Measurements from ENCODE around the gene GUCY2F.

DNA sequence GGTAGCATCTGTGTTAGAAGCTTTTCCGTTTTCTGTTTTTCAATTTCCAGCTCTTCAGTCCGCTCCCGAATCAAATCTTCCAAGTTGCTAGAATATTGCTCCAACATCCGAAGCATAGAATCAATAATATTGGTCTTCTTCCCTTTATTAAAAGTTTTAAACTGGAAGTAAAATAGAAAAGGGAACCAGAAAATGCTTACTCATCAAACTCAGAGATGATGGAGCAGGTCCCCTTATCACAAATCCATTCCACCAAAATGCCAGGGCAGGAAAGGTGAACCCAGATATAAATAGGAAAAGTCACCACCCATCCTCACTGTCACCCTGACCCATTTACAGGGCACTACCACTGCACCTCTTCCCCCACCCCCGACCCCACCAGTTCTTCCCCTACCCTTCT, 89.0 kb downstream of the GUCY2F start:
- TF ChIP-seq EZH2 (IDR thresholded peaks at IDR 0.05) (no peak), POLR2AphosphoS5 (IDR thresholded peaks at IDR 0.05; ENCODE audit: borderline replicate concordance, low read depth, low read length) (no peak)

Measured in SK-N-MC (cell line).